Endothelial cell of hepatic sinusoid (primary cell): ENCODE data around the gene PROK2.

Experiments used
- in situ Hi-C: cut with HindIII; loops from 2 replicates; pipeline ENCODE4 v1.10.0; 2017; ENCODE audit warnings: low sequenced_read_pairs

Gene PROK2

DNA sequence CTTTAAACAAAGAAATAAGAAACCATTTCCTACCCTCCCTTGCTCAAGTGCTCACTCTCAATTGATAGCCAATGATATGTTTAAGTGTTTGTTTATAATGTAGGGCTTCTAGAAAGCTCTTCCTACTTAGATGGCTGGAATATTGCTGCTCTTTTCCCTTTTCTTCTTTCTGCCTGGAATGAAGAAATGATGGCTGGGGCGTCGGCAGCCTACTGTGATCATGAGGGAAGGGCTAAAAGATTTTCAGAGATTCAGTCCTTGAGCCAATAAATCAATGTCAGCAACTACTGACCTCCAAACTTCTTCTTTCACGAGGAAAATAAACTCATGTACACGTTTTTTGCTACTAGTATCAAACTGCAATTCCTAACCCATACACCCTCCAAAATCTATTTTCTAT lies 33.3 kb downstream of the PROK2 start:
- in situ Hi-C loops: no loop called here

DNA sequence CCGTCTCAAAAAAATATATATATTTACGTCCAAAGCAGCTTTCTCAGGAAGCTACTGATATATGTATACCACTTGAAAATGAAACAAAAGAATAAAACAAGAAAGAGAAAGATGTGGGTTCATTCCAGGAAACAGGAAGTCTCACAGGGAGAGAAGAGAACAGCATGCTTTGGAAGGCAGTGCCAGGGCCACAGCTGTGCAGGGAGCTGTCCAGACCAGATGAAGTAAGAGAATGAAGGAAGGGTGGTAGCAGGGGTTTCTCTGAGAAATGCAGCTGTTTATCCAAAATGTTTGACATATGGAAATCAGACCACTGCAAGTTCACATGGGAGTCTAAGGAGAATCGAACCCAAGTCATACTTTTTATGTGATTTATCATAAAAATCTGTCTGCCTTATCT lies 40.2 kb downstream of the PROK2 start:
- in situ Hi-C loops: no loop called here

DNA sequence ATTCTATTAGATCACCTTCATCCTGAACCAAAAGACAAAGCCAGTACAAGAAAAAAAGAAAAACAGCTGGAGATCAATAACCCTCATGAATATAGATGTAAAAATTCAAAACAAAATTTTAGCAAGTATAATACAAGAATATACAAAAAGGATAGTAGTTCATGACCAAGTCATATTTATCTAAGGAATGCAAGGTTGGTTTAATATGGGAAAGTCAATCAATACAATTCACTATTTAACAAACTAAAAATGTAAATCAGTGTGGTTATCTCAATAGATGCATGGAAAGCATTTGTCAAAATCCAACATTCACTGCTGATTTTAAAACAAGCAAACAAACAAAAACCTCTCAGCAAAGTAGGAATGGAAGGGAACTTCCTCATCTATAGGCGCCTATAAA lies 42.3 kb downstream of the PROK2 start:
- in situ Hi-C loops: no loop called here

DNA sequence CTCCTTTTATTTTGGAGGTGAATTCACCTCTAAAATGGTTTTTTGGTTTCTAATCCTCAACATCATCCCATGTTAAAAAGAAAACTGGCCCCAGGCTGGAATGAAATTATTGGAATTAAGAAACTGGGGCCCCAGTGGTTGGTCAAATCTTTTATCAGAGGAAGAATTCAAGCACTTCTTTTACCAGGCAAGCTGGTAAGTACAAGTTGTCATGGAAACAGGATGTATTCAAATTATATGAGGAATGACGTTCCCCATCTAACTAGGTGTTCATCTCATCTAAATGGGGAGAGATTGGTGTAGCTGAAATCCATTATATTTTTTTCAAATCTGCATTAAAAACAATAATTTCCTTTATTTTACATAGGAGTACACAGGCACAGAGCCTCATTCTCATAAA lies 50.1 kb downstream of the PROK2 start:
- in situ Hi-C loops: loop anchor here (5.0 kb wide), 2 partner anchors 62 to 92 kb away; no protein-coding TSS in a partner anchor

DNA sequence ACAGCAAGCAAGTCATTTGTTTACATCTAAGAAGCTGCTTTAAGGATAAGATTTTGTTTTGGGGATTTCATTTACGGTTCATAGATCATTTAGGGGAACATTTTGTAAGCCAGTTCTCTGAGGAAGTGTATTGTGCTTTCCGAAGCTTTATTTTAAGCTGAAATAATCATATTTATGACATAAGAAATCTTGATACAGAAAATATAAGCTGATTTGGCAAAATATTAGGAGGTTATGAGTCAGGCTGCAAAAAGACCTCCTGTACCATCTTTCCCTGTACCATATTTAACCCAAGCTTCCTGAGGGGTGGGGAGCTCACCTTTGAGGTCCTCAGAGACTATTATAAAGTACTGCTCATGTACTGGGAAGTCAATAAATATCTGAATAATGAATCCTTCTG lies 51.6 kb downstream of the PROK2 start:
- in situ Hi-C loops: loop anchor here (5.0 kb wide), 2 partner anchors 64 to 94 kb away; no protein-coding TSS in a partner anchor

DNA sequence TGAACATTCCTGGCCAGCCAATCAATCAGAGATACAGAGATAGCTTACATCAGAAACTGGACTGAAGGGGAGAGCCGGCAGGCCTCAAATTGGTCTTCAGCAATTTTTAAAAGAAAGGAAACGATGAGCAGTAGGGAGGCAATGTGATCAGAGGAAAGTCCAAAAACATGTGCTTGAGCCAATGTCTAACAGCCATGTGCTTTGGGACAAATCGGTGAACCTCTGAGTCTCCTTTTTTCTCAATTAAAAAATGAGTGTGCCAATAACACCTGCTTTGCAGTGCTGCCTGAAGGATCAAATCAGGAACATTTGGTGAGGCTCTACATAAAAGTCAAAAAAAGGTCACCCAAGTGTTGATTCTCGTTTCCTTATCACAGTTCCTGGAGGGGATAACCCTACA lies 52.3 kb downstream of the PROK2 start:
- in situ Hi-C loops: loop anchor here (5.0 kb wide), 2 partner anchors 65 to 95 kb away; no protein-coding TSS in a partner anchor

DNA sequence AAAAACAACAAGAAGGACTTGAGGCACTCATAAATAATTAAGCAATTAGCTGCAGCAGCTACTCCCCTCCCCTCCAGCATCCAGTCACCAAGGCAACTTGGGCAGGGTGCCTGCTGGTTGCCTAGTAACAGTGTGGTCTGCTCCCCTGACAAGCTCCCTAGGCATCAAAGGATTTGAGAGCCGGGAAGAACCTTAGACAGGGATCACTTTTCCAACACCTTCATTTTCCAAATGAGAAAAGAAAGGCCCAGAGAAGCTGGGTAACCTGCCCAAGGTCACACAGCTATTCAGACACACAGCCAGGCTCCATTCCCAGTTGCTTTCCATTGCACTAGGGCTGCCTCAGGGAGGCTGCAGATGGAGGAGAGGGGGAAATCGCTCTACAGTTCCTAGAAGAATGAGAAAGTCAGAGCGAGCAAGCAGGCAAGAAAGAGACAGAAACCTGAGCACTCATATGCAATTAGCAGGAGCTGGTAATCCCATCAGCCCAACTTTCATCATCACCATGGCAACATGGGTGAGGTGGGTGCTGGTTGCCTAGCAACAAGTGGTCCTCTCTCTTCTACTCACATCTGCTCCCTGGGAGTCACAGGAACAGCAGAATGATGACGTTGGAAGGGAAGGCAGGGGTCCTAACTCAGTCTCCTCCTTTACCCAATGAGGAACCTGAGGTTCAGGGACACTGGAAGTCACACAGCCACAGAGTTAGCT lies 56.2 kb downstream of the PROK2 start:
- in situ Hi-C loops: loop anchor here (5.0 kb wide), 1 partner anchor 34 kb away; no protein-coding TSS in a partner anchor

DNA sequence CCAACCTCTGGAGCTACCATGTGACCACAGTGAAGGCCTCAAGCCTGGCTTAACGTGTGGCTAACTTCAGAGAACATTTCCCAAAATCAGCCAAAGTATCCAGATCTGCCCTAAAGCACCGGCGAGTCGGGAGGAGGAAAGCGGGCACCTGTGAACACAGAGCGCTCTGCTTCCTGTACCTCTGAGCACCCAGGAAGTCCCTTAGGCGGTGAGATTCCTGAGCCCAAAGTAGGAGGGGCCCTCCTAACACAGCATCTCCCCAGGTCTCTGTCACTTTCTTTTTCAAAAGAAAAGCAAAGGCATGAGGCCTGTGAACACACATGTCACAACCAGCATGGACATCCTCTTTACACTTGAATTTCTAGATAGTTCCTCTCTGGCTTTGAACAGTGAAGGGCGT lies 58.8 kb downstream of the PROK2 start:
- in situ Hi-C loops: loop anchor here (5.0 kb wide), 1 partner anchor 36 kb away; no protein-coding TSS in a partner anchor

DNA sequence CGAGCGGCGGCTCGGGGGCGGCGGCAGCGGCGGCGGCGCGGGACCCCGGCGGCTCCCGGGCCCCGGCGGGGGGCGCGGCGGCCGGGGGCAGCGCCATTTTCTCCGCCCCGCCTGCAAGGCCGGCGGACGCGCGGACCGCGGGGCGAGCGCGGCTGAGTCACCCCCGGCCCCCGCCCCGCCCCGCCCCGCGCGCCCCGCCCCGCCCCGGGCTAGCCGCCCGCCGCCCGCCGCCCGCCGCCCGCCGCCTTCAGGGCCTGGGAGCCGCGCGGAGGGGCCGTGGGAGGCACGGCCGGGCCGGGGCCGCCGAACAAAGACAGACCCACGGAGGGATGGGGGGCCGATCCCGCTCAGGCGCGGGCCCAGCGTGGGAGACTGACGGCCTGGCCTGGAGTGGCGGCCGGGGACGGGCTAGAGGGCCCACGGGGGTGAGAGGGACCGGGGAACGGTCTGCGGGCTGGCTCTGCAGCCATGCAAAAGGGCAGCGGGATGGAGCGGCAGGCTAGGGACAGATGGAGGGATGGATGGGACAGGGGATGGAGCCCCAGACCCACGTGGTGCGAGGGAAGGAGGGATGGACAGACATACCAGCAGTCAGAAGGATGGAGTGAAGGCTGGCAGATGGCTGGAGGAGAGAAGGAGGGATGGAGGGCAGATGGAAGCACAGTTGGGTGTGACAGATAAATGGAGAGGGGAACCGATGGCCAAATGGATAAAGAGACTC lies 59.5 kb downstream of the PROK2 start, which contains the start of gene EIF4E3:
TSS of gene EIF4E3 (minus strand) at position 132 of the 721 bp plus-strand sequence. CDS start at position 97, 35 bp downstream.
- in situ Hi-C loops: loop anchor here (5.0 kb wide), 1 partner anchor 37 kb away; no protein-coding TSS in a partner anchor

DNA sequence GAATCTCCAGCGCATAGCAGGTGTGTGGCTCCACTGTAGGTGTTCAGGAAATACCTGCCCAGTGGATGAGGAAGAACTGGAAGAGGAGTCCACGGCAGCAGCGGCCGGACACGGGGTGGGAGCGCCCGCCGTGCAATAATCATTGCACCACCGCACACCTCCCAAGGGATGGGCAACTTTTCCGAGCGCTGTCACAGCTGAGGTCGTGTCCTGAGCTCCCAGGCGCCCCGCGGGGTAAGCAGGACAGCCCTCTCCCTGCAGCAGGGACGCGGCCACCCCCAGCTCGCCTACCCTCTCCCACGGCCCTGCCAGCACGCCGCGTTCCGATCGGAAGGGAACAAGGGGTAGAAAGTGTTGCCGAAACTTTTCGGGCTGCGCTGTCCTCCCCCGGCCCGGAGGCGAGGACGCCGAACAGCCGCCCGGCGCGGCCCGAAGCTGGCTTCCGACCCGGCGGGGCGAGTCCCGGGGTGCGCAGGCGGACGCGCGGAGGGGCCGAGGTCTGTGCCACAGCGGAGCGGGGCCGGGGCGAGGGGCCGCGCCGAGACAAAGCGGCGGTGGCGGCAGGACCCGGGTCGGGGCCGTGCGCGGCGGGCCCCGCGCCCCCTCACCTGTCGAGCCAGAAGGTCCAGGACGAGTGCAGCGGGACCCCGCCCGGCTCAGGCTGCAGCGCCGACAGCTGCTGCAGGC lies 60.2 kb downstream of the PROK2 start:
- in situ Hi-C loops: loop anchor here (5.0 kb wide), 1 partner anchor 38 kb away; no protein-coding TSS in a partner anchor

DNA sequence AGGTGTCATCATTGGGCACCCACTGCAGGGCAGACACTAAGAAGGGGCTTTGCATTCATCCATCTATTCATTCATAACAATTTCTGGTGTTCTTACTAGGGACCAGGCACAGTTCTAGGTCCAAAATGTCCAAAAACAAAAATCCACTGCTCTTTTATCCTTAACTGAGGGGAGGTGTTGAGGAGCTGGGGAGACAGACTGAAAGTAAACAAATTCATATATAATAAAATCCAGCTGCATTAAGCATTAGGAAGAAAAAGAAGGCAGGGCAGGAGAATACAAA lies 60.8 kb downstream of the PROK2 start:
- in situ Hi-C loops: no loop called here

DNA sequence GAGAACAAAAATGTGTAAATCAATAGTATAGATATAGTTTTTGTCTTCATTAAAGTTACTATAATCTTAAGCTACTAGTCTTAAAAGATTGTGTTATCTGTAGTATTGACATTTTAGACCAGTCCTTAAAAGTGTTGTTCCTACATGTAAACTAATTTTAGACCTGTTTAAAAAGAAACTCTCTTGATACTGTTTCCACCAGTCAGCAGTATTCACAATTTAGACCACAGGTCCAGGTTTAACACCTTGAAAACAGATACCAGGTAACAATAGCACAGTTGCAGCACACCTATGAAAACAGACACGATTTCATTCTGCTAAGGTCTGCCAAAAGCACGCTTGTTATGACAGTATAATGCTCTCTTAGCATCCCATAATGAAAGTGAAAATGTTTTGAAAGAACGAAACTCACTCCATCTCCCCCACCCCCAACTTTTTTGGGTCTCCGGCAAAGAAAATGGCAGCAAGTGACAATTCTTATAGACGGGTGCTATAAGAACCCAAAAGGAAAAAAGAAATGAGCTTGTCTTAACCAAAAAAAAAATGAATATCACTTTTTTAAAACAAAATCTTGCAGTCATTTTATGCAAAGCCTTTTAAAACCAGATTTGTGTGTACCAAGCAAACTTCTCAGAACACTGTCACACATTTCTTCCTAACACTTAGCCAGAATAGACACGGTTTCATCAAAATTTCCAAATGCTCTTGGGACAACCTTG lies 61.3 kb downstream of the PROK2 start:
- in situ Hi-C loops: no loop called here

DNA sequence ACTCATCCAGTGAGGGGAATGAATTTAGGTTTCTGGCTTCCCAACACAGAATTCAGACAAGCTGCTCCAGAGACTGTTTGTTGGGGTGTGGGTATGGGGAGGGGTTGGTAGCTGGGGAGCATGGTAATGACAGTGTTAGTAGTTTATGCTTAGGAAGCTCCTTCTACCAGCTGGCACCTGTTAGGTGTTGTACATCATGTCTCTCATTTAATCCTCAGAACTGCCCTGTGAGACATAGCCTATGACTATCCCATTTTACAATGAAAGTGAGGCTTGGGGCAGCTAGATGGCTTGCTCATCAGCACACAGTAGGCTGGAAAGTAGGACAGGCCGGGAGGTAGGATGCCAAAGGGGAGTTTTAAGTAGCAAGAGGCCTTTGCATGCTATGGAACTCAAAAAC lies 62.3 kb downstream of the PROK2 start:
- in situ Hi-C loops: no loop called here
